HepG2 (cell line): ENCODE data around the gene CREBRF. TPM values are rescaled to one million over a fixed set of nuclear protein-coding genes. Genes with fewer than 3 reads are reported as not detected.

ENCODE experiments used
- ATAC-seq: fragments of 200-7000 bp; cut with Tn5 transposase; 3 replicates; pipeline ENCODE4 v1.9.1; 2020; ENCODE audit warnings: mild to moderate bottlenecking, moderate library complexity
- BruUV-seq: library from RNA; stranded (reverse); fragments of 400-500 nt; replicated peaks from 2 replicates; lab custom pipeline; 2021; lab: Mats Ljungman, UMichigan
- CTCF ChIA-PET: fragments of 300-600 bp; formaldehyde crosslinking; extraction: SDS; loops from one replicate; lab custom pipeline; 2021; ENCODE audit warnings: low total read pairs, inconsistent platforms, low intra/inter-chr PET ratio; lab: Yijun Ruan, JAX
- POLR2A ChIA-PET: fragments of 350-600 bp; sonication (Branson Sonifier 250); formaldehyde crosslinking; loops from one replicate; lab custom pipeline; 2020; ENCODE audit warnings: antibody characterized with exemption, inconsistent platforms; lab: Yijun Ruan, JAX
- DNase-seq: peaks from one replicate; pipeline ENCODE4 v3.0.0-alpha.2; 2015; ENCODE audit warnings: low spot score
- FAIRE-seq: peaks from 3 replicates; lab custom pipeline; 2011; peaks lifted over from hg19 to GRCh38; lab: Jason Lieb, UNC
- H2AFZ ChIP-seq: one replicate; pipeline ENCODE4 v1.6.1; 2011; ENCODE audit warnings: low read length, inconsistent platforms
- H3K27ac ChIP-seq: fragments of 300-600 bp; 3 replicates; pipeline ENCODE4 v1.8.0; 2011; ENCODE audit warnings: mixed run types, mild to moderate bottlenecking, mixed read lengths, low read length, inconsistent platforms; ENCODE audit not compliant: insufficient read depth; ENCODE audit errors: extremely low read length
- H3K27me3 ChIP-seq, 2 experiments: fragments of 200-600 bp in 1 of 2; 2 replicates in 1 of 2; 3 replicates in 1 of 2; pipeline versions ENCODE4 v1.6.0 to v1.8.0; 2011; ENCODE audit warnings: low read length in 2 of 2, mild to moderate bottlenecking in 2 of 2, moderate library complexity in 2 of 2, inconsistent platforms in 1 of 2; ENCODE audit not compliant: insufficient read depth in 2 of 2, control insufficient read depth in 1 of 2
- H3K36me3 ChIP-seq, 2 experiments: fragments of 200-600 bp in 1 of 2; replicated peaks in 1 of 2; 2 replicates in 1 of 2; 3 replicates in 1 of 2; pipeline versions ENCODE4 v1.5.1 to v1.8.0; 2011; ENCODE audit warnings: low read length in 2 of 2, inconsistent platforms in 1 of 2; ENCODE audit not compliant: insufficient read depth in 2 of 2, control insufficient read depth in 1 of 2
- H3K4me1 ChIP-seq: 2 replicates; pipeline ENCODE4 v1.5.1; 2012; ENCODE audit warnings: low read length, inconsistent platforms; ENCODE audit not compliant: insufficient read depth
- H3K4me2 ChIP-seq: 2 replicates; pipeline ENCODE4 v1.6.0; 2011; ENCODE audit warnings: low read depth, low read length, inconsistent platforms
- H3K4me3 ChIP-seq, 3 experiments: fragments of 200-600 bp in 1 of 3; sonication (generic), shearing (Covaris generic) in 1 of 3; replicated peaks in 1 of 3; 2 replicates each; pipeline ENCODE4 v1.5.1; 2011 to 2016; ENCODE audit warnings: low read length in 3 of 3, inconsistent platforms in 2 of 3, low read depth in 2 of 3, mild to moderate bottlenecking in 2 of 3, control low read depth in 1 of 3, mixed read lengths in 1 of 3; ENCODE audit not compliant: insufficient read depth in 1 of 3
- H3K79me2 ChIP-seq: one replicate; pipeline ENCODE4 v1.6.1; 2011; ENCODE audit warnings: low read length, inconsistent platforms; ENCODE audit not compliant: insufficient read depth
- H3K9ac ChIP-seq: 2 replicates; pipeline ENCODE4 v1.6.0; 2011; ENCODE audit warnings: mild to moderate bottlenecking, low read depth, low read length, inconsistent platforms; ENCODE audit not compliant: insufficient read depth
- H3K9me3 ChIP-seq: 2 replicates; pipeline ENCODE4 v1.5.1; 2012; ENCODE audit warnings: mild to moderate bottlenecking, low read length
- H4K20me1 ChIP-seq: 2 replicates; pipeline ENCODE4 v1.6.0; 2011; ENCODE audit warnings: inconsistent platforms, mild to moderate bottlenecking, low read length, moderate library complexity; ENCODE audit not compliant: insufficient read depth
- CREBL2 ChIP-seq: sonication (generic); formaldehyde crosslinking; IDR thresholded peaks from 2 replicates; pipeline ENCODE4 v1.8.1; 2023; ENCODE audit warnings: missing genetic modification reagents, mild to moderate bottlenecking, borderline replicate concordance
- CTCF ChIP-seq: sonication (generic); formaldehyde crosslinking; IDR thresholded peaks from 2 replicates; pipeline ENCODE4 v1.5.0; 2020; ENCODE audit warnings: mild to moderate bottlenecking, missing genetic modification reagents, moderate library complexity
- FOSL2 ChIP-seq: sonication (generic); formaldehyde crosslinking; IDR thresholded peaks from 2 replicates; pipeline ENCODE4 v1.4.0; 2020; ENCODE audit warnings: missing genetic modification reagents
- HOXD1 ChIP-seq: sonication (generic); formaldehyde crosslinking; IDR thresholded peaks from 2 replicates; pipeline ENCODE4 v1.5.0; 2020; ENCODE audit warnings: missing genetic modification reagents
- MBNL3 ChIP-seq: fragments of 250-450 bp; sonication (Bioruptor Pico); conservative IDR thresholded peaks from 2 replicates; pipeline ENCODE4 v1.8.0; 2022; ENCODE audit warnings: mild to moderate bottlenecking, inconsistent platforms
- MTF1 ChIP-seq: sonication (generic); formaldehyde crosslinking; IDR thresholded peaks from 2 replicates; pipeline ENCODE4 v1.5.0; 2020; ENCODE audit warnings: missing genetic modification reagents
- MXD4 ChIP-seq: IDR thresholded peaks from 2 replicates; pipeline ENCODE4 v1.6.1; 2016; ENCODE audit warnings: mild to moderate bottlenecking, missing biosample characterization, missing genetic modification reagents
- PAWR ChIP-seq: sonication (generic); formaldehyde crosslinking; IDR thresholded peaks from 2 replicates; pipeline ENCODE4 v1.4.0; 2020; ENCODE audit warnings: missing genetic modification reagents, mild to moderate bottlenecking, borderline replicate concordance
- POLR2G ChIP-seq: fragments of 200-400 bp; formaldehyde crosslinking; IDR thresholded peaks from 2 replicates; pipeline ENCODE4 v1.6.1; 2018; ENCODE audit warnings: mild to moderate bottlenecking, low read depth, low read length, moderate library complexity
- SALL1 ChIP-seq: sonication (generic); formaldehyde crosslinking; IDR thresholded peaks from 2 replicates; pipeline ENCODE4 v1.8.0; 2022; ENCODE audit warnings: mild to moderate bottlenecking, missing genetic modification reagents
- ZNF264 ChIP-seq: sonication (generic); formaldehyde crosslinking; IDR thresholded peaks from 2 replicates; pipeline ENCODE4 v1.4.0; 2020; ENCODE audit warnings: missing genetic modification reagents
- ZNF678 ChIP-seq: sonication (generic); formaldehyde crosslinking; IDR thresholded peaks from 2 replicates; pipeline ENCODE4 v1.4.0; 2020; ENCODE audit warnings: mild to moderate bottlenecking, missing genetic modification reagents
- WGBS: methylation state at CpG from one replicate; pipeline ENCODE4 v1.1.6; 2017; ENCODE audit warnings: low lambda C conversion rate; 5-methylcytosine and 5-hydroxymethylcytosine counted together
- in situ Hi-C: cut with HindIII; loops from 2 replicates; pipeline ENCODE4 v1.10.0; 2017; ENCODE audit warnings: low pct_unique_long_range_greater_than_20kb; ENCODE audit not compliant: extremely low pct_ligation_motif_present
- intact Hi-C: fragments of 100-400 bp; cut with micrococcal nuclease; formaldehyde crosslinking; loops from one replicate; pipeline ENCODE4 v1.10.0; 2022; ENCODE audit not compliant: unreplicated experiment
- polyA plus RNA-seq, 8 experiments: library from polyadenylated mRNA; depleted of rRNA in 3 of 8; stranded (reverse) in 7 of 8; unstranded in 1 of 8; fragments of >200 nt; fragmentation: Illumina TruSeq in 4 of 8; extraction: Trizol in 4 of 8; gene quantifications; 2 replicates each; pipeline versions ENCODE4 v1.2.1 to v1.2.3, GENCODE V29; 2011 to 2016; ENCODE audit warnings: low read depth in 4 of 8, missing spikeins in 1 of 8, mixed read lengths in 1 of 8; ENCODE audit not compliant: insufficient read depth in 1 of 8
- total RNA-seq, 5 experiments: library from RNA; depleted of rRNA; stranded (reverse); fragments of >200 nt; fragmentation: Illumina TruSeq; extraction: Trizol; gene quantifications; 2 replicates each; pipeline ENCODE4 v1.2.3, GENCODE V29; 2016; ENCODE audit warnings: low read depth in 1 of 5
- TF ChIP-seq, protein P1 (sequence below): IDR thresholded peaks from 2 replicates; pipeline ENCODE4 v1.6.1; 2016
- TF ChIP-seq, protein P2 (sequence below): sonication (generic); formaldehyde crosslinking; IDR thresholded peaks from 2 replicates; pipeline ENCODE4 v1.4.0; 2020; ENCODE audit warnings: missing genetic modification reagents, borderline replicate concordance
- TF ChIP-seq, protein P3 (sequence below): sonication (generic); formaldehyde crosslinking; IDR thresholded peaks from 2 replicates; pipeline ENCODE4 v1.8.0; 2022; ENCODE audit warnings: mild to moderate bottlenecking, missing genetic modification reagents, moderate library complexity

CREBRF gene
- total and polyA plus RNA-seq, 2 of the 13 experiments (the other 11 are each of a cell fraction or from before 2014, with no cell fraction given) = 4.5 to 10.2 TPM

DNA sequence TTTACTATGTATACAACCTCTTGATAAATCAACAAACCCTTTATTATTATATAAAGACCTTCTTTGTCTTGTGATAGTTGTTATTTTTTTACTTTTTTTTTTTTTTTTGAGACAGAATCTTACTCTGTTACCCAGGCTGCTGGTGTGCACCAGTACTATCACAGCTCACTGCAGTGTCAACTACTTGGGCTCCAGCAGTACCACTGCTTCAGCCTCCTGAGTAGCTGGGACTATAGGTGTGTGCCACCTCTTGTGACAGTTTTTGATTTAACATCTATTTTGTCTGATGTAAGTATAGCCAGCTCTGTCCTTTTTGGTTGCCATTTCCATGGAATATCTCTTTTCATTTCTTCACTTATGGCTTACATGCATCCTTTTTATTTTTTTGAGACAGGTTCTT, 42.6 kb downstream of the CREBRF start (continued):
- no peak for TF ChIP-seq POLR2G

GRCh38 chr5:173099461-173099860, 43.3 kb downstream of the CREBRF start:
- WGBS = 93% methylated on average over 1 of the region's 1 CpG
- TF ChIP-seq PAWR (no peak), ZNF678 (CRISPR knock-in tag) (no peak), FOSL2 (CRISPR knock-in tag) (no peak), HOXD1 (CRISPR knock-in tag) (no peak), MTF1 (no peak), MBNL3 (no peak), MXD4 (CRISPR knock-in tag) (no peak), ZNF264 (no peak), CREBL2 (CRISPR knock-in tag) (no peak), CTCF (CRISPR knock-in tag) (no peak), SALL1 (CRISPR knock-in tag) (no peak)
- TF ChIP-seq, protein P1, sequence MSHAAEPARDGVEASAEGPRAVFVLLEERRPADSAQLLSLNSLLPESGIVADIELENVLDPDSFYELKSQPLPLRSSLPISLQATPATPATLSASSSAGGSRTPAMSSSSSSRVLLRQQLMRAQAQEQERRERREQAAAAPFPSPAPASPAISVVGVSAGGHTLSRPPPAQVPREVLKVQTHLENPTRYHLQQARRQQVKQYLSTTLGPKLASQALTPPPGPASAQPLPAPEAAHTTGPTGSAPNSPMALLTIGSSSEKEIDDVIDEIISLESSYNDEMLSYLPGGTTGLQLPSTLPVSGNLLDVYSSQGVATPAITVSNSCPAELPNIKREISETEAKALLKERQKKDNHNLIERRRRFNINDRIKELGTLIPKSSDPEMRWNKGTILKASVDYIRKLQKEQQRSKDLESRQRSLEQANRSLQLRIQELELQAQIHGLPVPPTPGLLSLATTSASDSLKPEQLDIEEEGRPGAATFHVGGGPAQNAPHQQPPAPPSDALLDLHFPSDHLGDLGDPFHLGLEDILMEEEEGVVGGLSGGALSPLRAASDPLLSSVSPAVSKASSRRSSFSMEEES (CRISPR knock-in tag) = no peak
- TF ChIP-seq, protein P2, sequence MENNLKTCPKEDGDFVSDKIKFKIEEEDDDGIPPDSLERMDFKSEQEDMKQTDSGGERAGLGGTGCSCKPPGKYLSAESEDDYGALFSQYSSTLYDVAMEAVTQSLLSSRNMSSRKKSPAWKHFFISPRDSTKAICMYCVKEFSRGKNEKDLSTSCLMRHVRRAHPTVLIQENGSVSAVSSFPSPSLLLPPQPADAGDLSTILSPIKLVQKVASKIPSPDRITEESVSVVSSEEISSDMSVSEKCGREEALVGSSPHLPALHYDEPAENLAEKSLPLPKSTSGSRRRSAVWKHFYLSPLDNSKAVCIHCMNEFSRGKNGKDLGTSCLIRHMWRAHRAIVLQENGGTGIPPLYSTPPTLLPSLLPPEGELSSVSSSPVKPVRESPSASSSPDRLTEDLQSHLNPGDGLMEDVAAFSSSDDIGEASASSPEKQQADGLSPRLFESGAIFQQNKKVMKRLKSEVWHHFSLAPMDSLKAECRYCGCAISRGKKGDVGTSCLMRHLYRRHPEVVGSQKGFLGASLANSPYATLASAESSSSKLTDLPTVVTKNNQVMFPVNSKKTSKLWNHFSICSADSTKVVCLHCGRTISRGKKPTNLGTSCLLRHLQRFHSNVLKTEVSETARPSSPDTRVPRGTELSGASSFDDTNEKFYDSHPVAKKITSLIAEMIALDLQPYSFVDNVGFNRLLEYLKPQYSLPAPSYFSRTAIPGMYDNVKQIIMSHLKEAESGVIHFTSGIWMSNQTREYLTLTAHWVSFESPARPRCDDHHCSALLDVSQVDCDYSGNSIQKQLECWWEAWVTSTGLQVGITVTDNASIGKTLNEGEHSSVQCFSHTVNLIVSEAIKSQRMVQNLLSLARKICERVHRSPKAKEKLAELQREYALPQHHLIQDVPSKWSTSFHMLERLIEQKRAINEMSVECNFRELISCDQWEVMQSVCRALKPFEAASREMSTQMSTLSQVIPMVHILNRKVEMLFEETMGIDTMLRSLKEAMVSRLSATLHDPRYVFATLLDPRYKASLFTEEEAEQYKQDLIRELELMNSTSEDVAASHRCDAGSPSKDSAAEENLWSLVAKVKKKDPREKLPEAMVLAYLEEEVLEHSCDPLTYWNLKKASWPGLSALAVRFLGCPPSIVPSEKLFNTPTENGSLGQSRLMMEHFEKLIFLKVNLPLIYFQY (CRISPR knock-in tag) = no peak
- TF ChIP-seq, protein P3, sequence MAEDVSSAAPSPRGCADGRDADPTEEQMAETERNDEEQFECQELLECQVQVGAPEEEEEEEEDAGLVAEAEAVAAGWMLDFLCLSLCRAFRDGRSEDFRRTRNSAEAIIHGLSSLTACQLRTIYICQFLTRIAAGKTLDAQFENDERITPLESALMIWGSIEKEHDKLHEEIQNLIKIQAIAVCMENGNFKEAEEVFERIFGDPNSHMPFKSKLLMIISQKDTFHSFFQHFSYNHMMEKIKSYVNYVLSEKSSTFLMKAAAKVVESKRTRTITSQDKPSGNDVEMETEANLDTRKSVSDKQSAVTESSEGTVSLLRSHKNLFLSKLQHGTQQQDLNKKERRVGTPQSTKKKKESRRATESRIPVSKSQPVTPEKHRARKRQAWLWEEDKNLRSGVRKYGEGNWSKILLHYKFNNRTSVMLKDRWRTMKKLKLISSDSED (CRISPR knock-in tag) = no peak
- in situ Hi-C loops = no loop called here
- no peak overlapping the region for H3K4me3 ChIP-seq
- H3K27ac ChIP-seq = no peak overlapping the region
- ATAC-seq (no peak), FAIRE-seq (no peak), DNase-seq (no peak)
- no peak overlapping the region for H3K9ac ChIP-seq
- H4K20me1 ChIP-seq = no peaks in the 10 kb centered on the region
- H3K9me3 ChIP-seq = no peaks in the 10 kb centered on the region
- ChIA-PET CTCF (no interaction called here), POLR2A (no interaction called here)
- no peak overlapping the region for H2AFZ ChIP-seq
- H3K4me1 ChIP-seq = no peaks in the 10 kb centered on the region
- H3K4me2 ChIP-seq = no peak overlapping the region
- intact Hi-C loops = no loop called here
- BruUV-seq = no TSS peak
- no peaks in the 10 kb centered on the region for H3K27me3 ChIP-seq
- H3K36me3 ChIP-seq = no peaks in the 10 kb centered on the region
- H3K79me2 ChIP-seq = no peaks in the 10 kb centered on the region
